Omental fat pad (tissue), 4 donors: ENCODE results near the gene HPCAL1. TPM values are rescaled to one million over a fixed set of nuclear protein-coding genes. Genes with fewer than 3 reads are reported as not detected.

Source experiments
- ATAC-seq: fragments of 150-250 bp; one replicate; pipeline ENCODE4 v1.9.1; 2016; ENCODE audit warnings: mild to moderate bottlenecking, moderate library complexity; ENCODE audit not compliant: low FRiP score
- DNase-seq: peaks from one replicate; pipeline ENCODE4 v3.0.0-alpha.2; 2019; ENCODE audit warnings: low spot score
- CTCF ChIP-seq, 3 donors: fragments of 450-650 bp; IDR thresholded peaks; one replicate each; pipeline ENCODE4 v1.5.1; 2016 to 2017; ENCODE audit warnings: antibody characterized with exemption in 3 of 3, mild to moderate bottlenecking in 3 of 3, moderate library complexity in 2 of 3
- total RNA-seq, 4 donors: library from RNA; depleted of rRNA; stranded (reverse); fragments of >200 nt; gene quantifications; one replicate each; pipeline ENCODE4 v1.1.0, GENCODE V29; 2016

Gene HPCAL1
- total RNA-seq, 4 donors from 2014 or later: 51.8 to 75.8 (median 67.8) TPM

DNA sequence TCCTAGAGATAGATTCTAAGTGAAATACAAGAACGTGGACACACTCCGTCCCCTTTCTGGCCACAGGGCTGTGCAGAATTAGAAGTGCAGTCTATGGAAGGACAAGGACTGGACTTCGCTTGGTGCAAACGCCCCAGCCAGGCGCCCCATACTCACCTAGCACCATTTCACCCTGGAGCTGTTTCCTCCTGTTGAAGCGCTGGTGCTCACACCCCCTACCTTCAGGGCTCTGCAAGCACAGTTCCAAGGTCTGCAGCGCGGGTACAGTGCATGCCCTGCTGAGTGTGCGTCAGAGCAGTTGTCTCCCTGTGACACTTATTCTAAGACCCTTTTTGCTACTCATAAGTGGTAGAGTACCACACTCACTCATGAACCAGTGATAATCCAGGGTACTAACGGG lies 3.0 kb downstream of the HPCAL1 start:
- TF ChIP-seq CTCF (IDR thresholded peaks at IDR 0.05): no peak
- ATAC-seq (no peak), DNase-seq (no peak)

DNA sequence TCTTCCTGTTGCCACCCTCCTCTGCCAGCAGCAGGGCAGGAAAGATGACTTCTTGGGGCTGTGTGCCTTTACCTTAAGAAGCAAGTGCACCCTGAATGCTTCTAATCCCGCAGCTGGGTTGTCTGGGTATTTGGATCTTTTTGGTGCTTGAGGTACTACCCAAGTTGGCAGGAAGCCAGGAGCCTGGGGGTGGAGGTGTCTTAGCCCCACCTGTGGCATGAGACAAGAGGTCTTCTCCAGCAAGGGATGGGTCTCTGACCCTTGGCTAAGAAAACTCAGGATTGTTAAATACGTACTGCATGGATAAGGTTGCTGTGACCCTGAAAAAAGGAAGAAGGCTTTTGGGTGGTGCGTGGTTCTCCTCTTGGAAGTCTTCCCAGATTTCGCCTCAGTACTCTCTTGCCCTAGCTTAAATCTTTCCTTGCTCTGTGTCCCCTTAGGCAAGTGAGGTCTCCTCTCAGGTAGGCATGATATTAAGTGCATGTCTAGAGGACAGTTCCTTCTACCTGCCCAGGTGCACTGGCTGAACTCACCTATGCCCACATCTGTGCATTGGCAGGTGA lies 4.3 kb downstream of the HPCAL1 start:
- TF ChIP-seq CTCF (IDR thresholded peaks at IDR 0.05): no peak
- no peak for ATAC-seq
- DNase-seq: no peak

- ATAC-seq (peak; percentile 62), DNase-seq (no peak)
- TF ChIP-seq CTCF (IDR thresholded peaks at IDR 0.05): no peak
These were observed 5.0 kb downstream of the HPCAL1 start for GRCh38 chr2:10307561-10308156.

GRCh38 chr2:10308866-10309265 lies 6.2 kb downstream of the HPCAL1 start:
- no peak for TF ChIP-seq CTCF (IDR thresholded peaks at IDR 0.05)
- DNase-seq (no peak), ATAC-seq (no peak)

DNA sequence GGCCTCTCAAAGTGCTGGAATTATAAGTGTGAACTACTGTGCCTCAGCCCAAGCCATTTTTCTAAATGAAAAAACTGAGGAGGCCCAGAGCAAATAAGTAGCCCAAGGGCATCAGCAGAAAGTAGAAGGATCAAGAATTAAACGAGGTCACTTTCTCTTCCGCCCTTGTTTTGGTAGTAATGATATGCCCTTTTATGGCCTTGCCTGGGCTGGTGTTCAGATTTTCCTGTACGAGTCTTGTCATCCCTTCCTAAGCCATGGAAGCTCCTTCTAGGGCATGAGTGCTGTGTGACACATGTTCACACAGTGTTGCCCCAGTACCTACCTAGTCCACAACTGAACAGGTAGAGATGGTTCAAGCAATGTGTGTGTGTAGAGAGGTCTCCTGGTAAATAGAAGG lies 6.6 kb downstream of the HPCAL1 start:
- DNase-seq (no peak), ATAC-seq (no peak)
- TF ChIP-seq CTCF (IDR thresholded peaks at IDR 0.05): no peak

DNA sequence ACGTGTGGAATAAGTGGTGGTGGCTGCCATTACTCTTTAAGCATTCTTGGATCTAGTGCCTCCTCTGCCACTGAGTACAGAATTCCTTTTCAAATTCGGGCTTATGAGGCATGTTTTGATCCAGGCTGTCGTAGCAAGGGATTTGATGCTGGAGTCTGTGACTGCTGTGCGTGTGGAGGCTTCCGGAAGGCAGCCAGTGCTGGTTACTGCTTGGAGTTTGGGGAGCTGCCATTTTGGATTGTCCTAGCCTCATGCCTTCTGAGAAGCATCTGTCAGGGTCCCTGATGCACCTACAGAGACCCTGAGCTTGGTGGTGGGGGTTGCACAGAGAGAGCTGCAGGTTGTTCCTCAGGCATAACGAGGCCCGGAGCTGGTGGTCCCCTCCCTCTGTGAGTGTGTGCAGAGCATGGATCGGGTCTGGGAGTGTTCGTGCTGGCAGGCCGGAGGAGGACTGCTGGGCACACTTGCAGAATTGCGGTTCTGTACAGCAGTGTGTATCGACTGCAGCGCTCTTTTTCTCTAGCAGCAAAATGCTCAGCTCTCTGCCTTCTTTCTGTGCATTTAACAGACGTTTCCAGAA lies 7.7 kb downstream of the HPCAL1 start:
- ATAC-seq (no peak), DNase-seq (no peak)
- no peak for TF ChIP-seq CTCF (IDR thresholded peaks at IDR 0.05)

- TF ChIP-seq CTCF (IDR thresholded peaks at IDR 0.05): no peak
- DNase-seq (no peak), ATAC-seq (no peak)
These were observed 9.0 kb downstream of the HPCAL1 start for GRCh38 chr2:10311736-10312135.
